Fibroblast of mammary gland (primary cell): Measurements from ENCODE around the gene MYBPC2.

Experiments used
- DNase-seq: peaks from one replicate; pipeline ENCODE4 v3.0.0-alpha.2; 2010; ENCODE audit warnings: low read depth
- H3K4me3 ChIP-seq: 2 replicates; pipeline ENCODE4 v1.5.1; 2011; ENCODE audit warnings: low read depth, mild to moderate bottlenecking, low read length, moderate library complexity; ENCODE audit not compliant: control insufficient read depth
- TF ChIP-seq, protein P1 (sequence below): conservative IDR thresholded peaks from 2 replicates; pipeline ENCODE4 v1.5.1; 2011; ENCODE audit warnings: low read depth, low read length, inconsistent platforms; ENCODE audit not compliant: control insufficient read depth, insufficient read depth

The MYBPC2 gene

DNA sequence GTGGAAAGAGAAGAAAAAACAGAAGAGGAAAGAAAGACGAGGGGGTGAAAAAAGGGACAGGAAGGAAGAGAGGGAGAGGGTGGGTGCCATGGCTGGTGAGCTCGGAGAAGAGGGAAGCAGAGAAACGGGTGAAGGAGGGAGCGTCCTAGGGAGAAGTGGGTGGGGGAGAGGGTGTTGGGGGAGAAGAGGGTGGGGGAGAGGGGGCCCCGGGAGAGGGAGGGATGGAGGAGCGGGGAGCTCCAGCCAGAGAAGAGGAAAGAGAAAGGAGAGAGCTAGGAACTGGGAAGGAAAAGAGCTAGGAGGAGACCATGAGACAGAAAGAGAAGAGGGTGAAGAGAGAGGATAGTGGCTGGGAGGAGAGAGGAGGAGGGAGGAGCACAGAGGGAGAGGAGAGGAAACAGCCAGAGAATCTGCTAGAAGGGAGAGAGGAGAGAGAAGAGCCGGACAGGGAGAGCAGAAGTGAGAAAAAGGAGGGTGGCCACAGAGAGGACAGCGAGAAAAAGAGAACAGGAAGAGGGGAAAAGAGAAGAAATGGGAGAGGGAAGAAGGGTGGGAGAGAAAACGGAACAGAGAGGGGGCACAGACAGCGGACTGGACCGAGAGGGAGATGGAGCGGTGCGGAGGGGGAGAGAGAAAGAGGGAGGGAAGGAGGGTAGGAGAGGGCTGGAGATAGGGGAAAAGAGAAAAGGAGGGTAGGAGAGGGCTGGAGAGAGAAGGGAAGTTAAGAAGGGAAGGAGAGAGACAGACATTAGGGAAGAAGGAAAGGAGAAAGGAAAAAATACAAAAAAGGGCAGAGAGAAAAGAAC is 55.9 kb downstream of the MYBPC2 start:
- no peak overlapping the region for H3K4me3 ChIP-seq
- DNase-seq = no peak
- TF ChIP-seq, protein P1, sequence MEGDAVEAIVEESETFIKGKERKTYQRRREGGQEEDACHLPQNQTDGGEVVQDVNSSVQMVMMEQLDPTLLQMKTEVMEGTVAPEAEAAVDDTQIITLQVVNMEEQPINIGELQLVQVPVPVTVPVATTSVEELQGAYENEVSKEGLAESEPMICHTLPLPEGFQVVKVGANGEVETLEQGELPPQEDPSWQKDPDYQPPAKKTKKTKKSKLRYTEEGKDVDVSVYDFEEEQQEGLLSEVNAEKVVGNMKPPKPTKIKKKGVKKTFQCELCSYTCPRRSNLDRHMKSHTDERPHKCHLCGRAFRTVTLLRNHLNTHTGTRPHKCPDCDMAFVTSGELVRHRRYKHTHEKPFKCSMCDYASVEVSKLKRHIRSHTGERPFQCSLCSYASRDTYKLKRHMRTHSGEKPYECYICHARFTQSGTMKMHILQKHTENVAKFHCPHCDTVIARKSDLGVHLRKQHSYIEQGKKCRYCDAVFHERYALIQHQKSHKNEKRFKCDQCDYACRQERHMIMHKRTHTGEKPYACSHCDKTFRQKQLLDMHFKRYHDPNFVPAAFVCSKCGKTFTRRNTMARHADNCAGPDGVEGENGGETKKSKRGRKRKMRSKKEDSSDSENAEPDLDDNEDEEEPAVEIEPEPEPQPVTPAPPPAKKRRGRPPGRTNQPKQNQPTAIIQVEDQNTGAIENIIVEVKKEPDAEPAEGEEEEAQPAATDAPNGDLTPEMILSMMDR = no peak

DNA sequence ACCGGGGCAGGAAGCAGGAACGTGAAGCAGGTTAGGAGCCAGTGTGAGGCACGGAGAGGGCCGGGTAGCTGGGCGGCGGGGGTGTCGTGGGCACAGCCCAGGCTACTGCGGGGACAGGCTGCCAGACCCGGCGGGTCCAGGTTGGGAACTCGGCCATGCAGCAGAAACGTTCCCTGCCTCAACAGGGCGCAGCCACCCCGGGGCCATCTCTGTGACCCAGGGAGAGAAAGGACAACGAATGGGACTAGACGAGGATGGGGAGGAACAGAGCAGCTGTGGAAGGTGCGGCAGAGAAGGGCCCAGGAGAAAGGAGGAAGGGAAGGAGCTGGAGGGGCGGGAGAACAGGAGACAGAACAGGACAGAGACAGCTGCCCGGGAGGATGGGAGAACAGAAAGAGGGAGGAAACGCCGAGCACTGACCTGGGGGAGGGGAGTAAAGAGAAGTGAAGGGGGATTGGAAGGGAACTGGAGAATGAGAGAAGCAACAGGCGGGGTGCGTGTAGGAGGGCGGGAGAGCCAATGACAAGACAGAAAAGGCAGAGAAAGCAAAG is 56.8 kb downstream of the MYBPC2 start:
- H3K4me3 ChIP-seq = no peak overlapping the region
- no peak for DNase-seq
- TF ChIP-seq, protein P1 = no peak

DNA sequence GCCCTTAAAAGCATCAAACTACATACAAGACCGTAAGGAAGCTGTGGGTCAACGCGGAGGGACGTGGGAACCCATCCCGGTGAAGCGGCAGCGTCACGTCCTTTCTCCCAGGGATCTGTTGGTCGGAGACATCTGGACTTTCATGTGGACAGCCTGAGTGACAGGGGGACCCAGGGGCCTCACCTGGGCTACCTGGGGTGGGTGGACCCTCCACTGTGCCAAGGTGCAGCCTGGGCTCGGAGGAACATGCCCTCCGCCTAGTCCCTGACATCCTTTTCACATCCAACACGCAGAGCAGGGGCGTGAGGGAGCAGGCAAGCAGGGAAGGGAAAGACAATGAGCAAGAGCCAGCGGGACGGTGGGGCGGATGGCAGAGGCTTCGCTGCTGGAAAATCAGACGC is 57.7 kb downstream of the MYBPC2 start:
- DNase-seq = no peak
- TF ChIP-seq, protein P1 = no peak
- H3K4me3 ChIP-seq = no peak overlapping the region

DNA sequence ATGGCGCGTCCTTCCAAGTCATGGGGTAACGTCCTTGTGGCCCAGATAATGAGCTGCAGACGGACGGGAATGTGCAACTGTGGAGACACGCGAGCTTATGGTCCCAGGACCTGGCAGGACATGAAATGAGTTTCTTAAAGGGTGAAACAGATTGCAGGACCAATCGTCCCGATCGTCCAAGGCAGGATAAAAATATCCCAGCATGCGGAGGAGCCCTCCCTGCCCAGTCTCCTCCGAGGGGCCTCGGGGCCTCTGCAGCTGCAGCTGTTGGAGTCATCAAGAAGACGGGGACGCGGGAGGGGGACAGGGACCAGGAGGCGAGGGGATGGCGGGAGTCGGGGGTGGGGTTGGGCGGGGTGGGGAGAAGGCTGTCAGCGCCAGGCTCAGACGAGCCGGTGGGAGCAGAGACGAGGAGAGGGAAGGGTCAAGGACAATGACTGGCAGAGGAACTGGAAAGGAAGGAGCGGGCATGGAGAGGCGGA is 58.3 kb downstream of the MYBPC2 start:
- TF ChIP-seq, protein P1 = no peak
- DNase-seq = no peak

DNA sequence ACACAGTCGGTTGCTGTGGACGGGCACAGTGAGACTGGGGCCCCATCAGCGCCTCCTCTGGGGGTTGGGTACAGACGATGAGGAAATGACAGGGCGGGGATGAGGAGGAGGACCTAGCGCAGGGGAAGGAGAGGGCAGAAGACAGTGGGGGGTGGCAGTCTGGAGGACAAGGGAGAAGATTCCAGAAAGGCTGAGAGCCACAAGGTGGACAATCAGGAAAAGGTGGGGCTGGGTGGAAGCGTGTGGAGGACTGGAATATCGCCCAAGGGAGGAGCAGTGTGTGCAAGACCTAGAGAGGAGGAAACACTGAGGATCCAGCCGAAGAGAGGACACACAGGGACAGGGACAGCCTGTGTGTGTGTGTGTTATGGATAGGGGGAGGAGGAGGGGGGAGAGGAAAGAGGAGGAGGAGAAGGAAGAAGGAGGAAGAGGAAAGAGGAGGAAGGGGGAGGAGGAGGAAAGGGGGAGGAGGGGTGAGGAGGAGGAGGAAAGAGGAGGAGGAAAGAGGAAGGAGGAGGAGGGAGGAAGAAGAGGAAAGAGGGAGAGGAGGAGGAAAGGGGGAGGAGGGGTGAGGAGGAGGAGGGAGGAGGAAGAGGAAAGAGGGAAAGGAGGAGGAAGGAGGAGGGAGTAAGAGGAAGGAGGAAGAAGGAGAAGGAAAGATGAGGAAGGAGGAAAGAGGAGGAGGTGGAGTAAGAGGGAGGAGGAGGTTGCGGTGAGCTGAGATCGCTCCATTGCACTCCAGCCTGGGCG is 59.8 kb downstream of the MYBPC2 start:
- no peak overlapping the region for H3K4me3 ChIP-seq
- no peak for DNase-seq
- TF ChIP-seq, protein P1 = no peak

More for the DNA sequence above, 58.3 kb downstream of the MYBPC2 start:
- no peak overlapping the region for H3K4me3 ChIP-seq

DNA sequence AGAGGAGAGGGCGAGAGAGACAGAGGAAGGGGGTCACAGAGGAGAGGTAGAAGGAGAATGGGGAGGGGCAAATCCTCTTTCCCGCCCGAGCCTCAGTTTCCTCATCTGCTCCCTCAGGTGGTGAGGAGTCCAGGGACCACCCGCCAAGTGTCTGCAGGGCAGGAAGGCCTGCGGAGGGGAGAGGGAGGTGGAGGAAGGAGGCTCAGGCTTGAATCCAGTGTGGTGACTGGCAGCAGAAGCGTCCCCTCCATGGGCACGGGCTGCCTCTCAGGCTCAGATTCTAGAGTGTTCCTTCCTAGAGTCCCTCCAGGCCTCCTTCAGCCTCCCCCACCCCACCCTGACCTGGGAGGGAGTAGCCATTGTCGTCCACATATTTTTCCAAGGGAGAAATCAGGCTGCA is 60.5 kb downstream of the MYBPC2 start:
- no peak for DNase-seq
- TF ChIP-seq, protein P1 = no peak
- no peak overlapping the region for H3K4me3 ChIP-seq
